GM12878 (cell line): ENCODE results near the gene BTBD19. TPM values are rescaled to one million over a fixed set of nuclear protein-coding genes. Genes with fewer than 3 reads are reported as not detected.
"Not testable (repeated sequence)": the region's sequence is repeated elsewhere in the genome, so short reads cannot be mapped to it uniquely, and the experiment has no call there.

Source experiments
- ATAC-seq: fragments of 200-7000 bp; cut with Tn5 transposase; 3 replicates; pipeline ENCODE4 v1.9.1; 2020; ENCODE audit warnings: mild to moderate bottlenecking, moderate library complexity
- BruUV-seq: library from RNA; stranded (reverse); fragments of 400-500 nt; replicated peaks from 2 replicates; lab custom pipeline; 2021; lab: Mats Ljungman, UMichigan
- CTCF ChIA-PET: fragments of 300-600 bp; sonication (Branson Sonifier 250); formaldehyde crosslinking; extraction: SDS; loops from one replicate; lab custom pipeline; 2021; ENCODE audit warnings: inconsistent platforms; lab: Yijun Ruan, JAX
- POLR2A ChIA-PET: fragments of 350-600 bp; formaldehyde crosslinking; extraction: SDS; loops from one replicate; lab custom pipeline; 2021; ENCODE audit warnings: inconsistent platforms; lab: Charles Lee
- RAD21 ChIA-PET: fragments of 300-600 bp; sonication (Branson Sonifier 250); formaldehyde crosslinking; loops from one replicate; lab custom pipeline; 2023; ENCODE audit warnings: antibody characterized with exemption; ENCODE audit not compliant: unreplicated experiment; lab: Charles Lee
- SMC1A ChIA-PET: fragments of 300-600 bp; sonication (Branson Sonifier 250); formaldehyde crosslinking; loops from one replicate; lab custom pipeline; 2023; ENCODE audit not compliant: unreplicated experiment, uncharacterized antibody; lab: Charles Lee
- DNase-seq: peaks from one replicate; pipeline ENCODE4 v3.0.0-alpha.2; 2011; ENCODE audit warnings: low read depth, low spot score
- FAIRE-seq: peaks from 3 replicates; lab custom pipeline; 2011; peaks lifted over from hg19 to GRCh38; lab: Jason Lieb, UNC
- H2AFZ ChIP-seq: 2 replicates; pipeline ENCODE4 v1.6.0; 2011; ENCODE audit warnings: low read depth, low read length, control low read depth; ENCODE audit not compliant: control insufficient read depth
- H3K27ac ChIP-seq: 2 replicates; pipeline ENCODE4 v1.5.1; 2011; ENCODE audit warnings: control low read depth; ENCODE audit not compliant: control insufficient read depth, insufficient read depth
- H3K27me3 ChIP-seq, 2 experiments: replicated peaks in 1 of 2; 2 replicates each; pipeline versions ENCODE4 v1.6.0 to v1.6.1; 2011; ENCODE audit warnings: low read length in 1 of 2; ENCODE audit not compliant: control insufficient read depth in 2 of 2, insufficient read depth in 2 of 2
- H3K36me3 ChIP-seq, 2 experiments: 2 replicates each; pipeline ENCODE4 v1.5.1; 2011; ENCODE audit warnings: low read length in 1 of 2; ENCODE audit not compliant: control insufficient read depth in 2 of 2, insufficient read depth in 2 of 2
- H3K4me1 ChIP-seq: 2 replicates; pipeline ENCODE4 v1.6.1; 2011; ENCODE audit warnings: mild to moderate bottlenecking, low read length, moderate library complexity, mixed read lengths; ENCODE audit not compliant: control insufficient read depth, insufficient read depth
- H3K4me2 ChIP-seq: 2 replicates; pipeline ENCODE4 v1.6.0; 2011; ENCODE audit warnings: control low read depth; ENCODE audit not compliant: control insufficient read depth, insufficient read depth
- H3K4me3 ChIP-seq: fragments of 200-600 bp; sonication (generic); 2 replicates; pipeline ENCODE4 v1.5.1; 2016
- H3K79me2 ChIP-seq: 2 replicates; pipeline ENCODE4 v1.6.0; 2011; ENCODE audit warnings: low read length; ENCODE audit not compliant: control insufficient read depth, insufficient read depth
- H3K9ac ChIP-seq: 2 replicates; pipeline ENCODE4 v1.8.0; 2011; ENCODE audit warnings: low read length, control low read depth, mixed read lengths; ENCODE audit not compliant: control insufficient read depth, insufficient read depth
- H3K9me3 ChIP-seq: replicated peaks from 3 replicates; pipeline ENCODE4 v1.5.1; 2011; ENCODE audit warnings: mild to moderate bottlenecking, low read length; ENCODE audit not compliant: control insufficient read depth, insufficient read depth
- H4K20me1 ChIP-seq: 2 replicates; pipeline ENCODE4 v1.6.0; 2011; ENCODE audit not compliant: control insufficient read depth, insufficient read depth
- BCL11A ChIP-seq: IDR thresholded peaks from 2 replicates; pipeline ENCODE4 v1.6.1; 2011; ENCODE audit warnings: low read depth, low read length
- EGR1 ChIP-seq, 2 experiments: IDR thresholded peaks; 1 replicate in 1 of 2; 2 replicates in 1 of 2; pipeline ENCODE4 v1.6.1; 2011 to 2012; ENCODE audit warnings: low read depth in 2 of 2, low read length in 2 of 2, borderline replicate concordance in 1 of 2, mild to moderate bottlenecking in 1 of 2, moderate library complexity in 1 of 2
- MLLT1 ChIP-seq: fragments of 450-650 bp; IDR thresholded peaks from 2 replicates; pipeline ENCODE4 v1.6.1; 2016; ENCODE audit warnings: mild to moderate bottlenecking
- RELB ChIP-seq: fragments of 450-650 bp; IDR thresholded peaks from 2 replicates; pipeline ENCODE4 v1.6.1; 2017; ENCODE audit warnings: low read depth, mild to moderate bottlenecking, moderate library complexity
- WRNIP1 ChIP-seq: IDR thresholded peaks from 2 replicates; pipeline ENCODE4 v1.6.1; 2011; ENCODE audit warnings: low read depth, low read length, improper control_type of control experiment, borderline replicate concordance
- WGBS: methylation state at CpG from one replicate; pipeline ENCODE4 v1.1.6; 2016; ENCODE audit warnings: low lambda C conversion rate; ENCODE audit not compliant: insufficient replicate concordance, insufficient coverage; ENCODE audit errors: missing lambda C conversion rate; 5-methylcytosine and 5-hydroxymethylcytosine counted together
- in situ Hi-C: fragments of 300-500 bp; cut with MboI; formaldehyde crosslinking; loops from 9 replicates; pipeline ENCODE4 v1.14.3; 2018; ENCODE audit warnings: mixed read lengths
- intact Hi-C: fragments of 100-400 bp; cut with micrococcal nuclease; formaldehyde crosslinking; loops from one replicate; pipeline ENCODE4 v1.14.2; 2022; ENCODE audit not compliant: unreplicated experiment
- polyA plus RNA-seq, 11 experiments: library from polyadenylated mRNA; depleted of rRNA in 4 of 11; unstranded in 6 of 11; stranded (reverse) in 5 of 11; fragments of >200 nt; fragmentation: Nextera tagmentation in 4 of 11; fragmentation: Illumina TruSeq in 1 of 11; extraction: Ambion mirVana in 4 of 11; extraction: Trizol in 1 of 11; gene quantifications; 1 replicate in 1 of 11; 2 replicates in 10 of 11; pipeline versions ENCODE4 v1.2.1 to v1.2.3, GENCODE V29; 2011 to 2016; ENCODE audit warnings: inconsistent platforms in 2 of 11, missing spikeins in 2 of 11, low read depth in 1 of 11
- total RNA-seq, 4 experiments: library from RNA; depleted of rRNA in 3 of 4; stranded (reverse); fragments of >200 nt in 3 of 4; fragmentation: Illumina TruSeq in 1 of 4; extraction: Trizol in 1 of 4; gene quantifications; 2 replicates each; pipeline versions ENCODE4 v1.2.1 to v1.2.3, GENCODE V29; 2013 to 2021

Gene BTBD19
- total and polyA plus RNA-seq, 10 of the 15 experiments (the other 5 are each of a cell fraction or from before 2014, with no cell fraction given): 0.13 to 2.7 (median 0.42) TPM

DNA sequence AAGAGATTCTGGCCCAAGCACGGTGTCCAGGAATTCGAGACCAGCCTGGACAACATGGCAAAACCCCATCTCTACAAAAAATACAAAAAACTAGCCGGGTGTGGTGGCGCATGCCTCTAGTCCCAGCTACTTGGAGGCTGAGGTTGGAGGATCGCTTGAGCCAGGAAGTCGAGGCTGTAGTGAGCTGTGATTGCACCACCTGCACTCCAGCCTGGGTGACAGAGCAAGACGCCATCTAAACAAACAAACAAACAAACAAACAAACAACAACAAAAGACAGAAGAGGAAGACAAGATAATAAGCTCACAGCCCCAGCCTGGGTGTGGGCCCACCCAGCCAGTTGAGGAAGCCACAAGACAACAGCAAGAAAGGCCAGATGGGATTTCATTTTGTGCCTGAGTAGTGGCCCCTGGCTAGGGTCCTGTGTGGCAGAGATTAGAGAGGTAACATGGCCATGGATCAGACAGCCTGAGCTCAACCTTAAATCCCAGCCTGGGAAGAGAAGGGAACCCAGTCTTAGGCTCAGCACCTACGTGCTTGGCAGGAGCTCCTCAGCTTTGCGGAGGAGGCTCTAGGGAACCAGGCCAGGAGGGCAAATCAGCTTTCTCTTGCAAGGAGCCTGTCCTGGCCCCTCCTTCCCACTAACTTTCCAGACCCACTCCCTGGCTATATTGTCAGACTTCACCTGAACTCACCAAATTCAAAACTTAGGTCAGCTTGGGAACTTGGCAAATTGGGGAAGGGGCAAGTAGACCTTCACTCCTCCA lies 15.4 kb upstream of the BTBD19 start:
- intact Hi-C loops: loop anchor here (2.0 to 5.0 kb wide), 3 partner anchors 44 to 509 kb away; partner anchors contain the start of gene UROD
- Histone ChIP-seq H3K27ac (no peak overlapping the region), H3K9me3 (no peaks in the 10 kb centered on the region), H3K4me1 (no peaks in the 10 kb centered on the region), H3K27me3 (no peaks in the 10 kb centered on the region), H3K4me3 (no peak overlapping the region), H2AFZ (peak overlapping the region; percentile 37; the same call in 1 of the 2 replicates), H4K20me1 (no peaks in the 10 kb centered on the region), H3K9ac (no peak overlapping the region), H3K36me3 (no peaks in the 10 kb centered on the region), H3K4me2 (no peak overlapping the region), H3K79me2 (no peaks in the 10 kb centered on the region)
- CTCF ChIA-PET: interaction anchor here (0.6 to 2.8 kb wide), 32 partner anchors 9 to 699 kb away, joined by 3 to 32 read pairs (median 4); partner anchors contain the start of genes BTBD19, EIF2B3, HECTD3 and UROD
- 58% methylated on average over 9 of the region's 9 CpGs for WGBS
- FAIRE-seq (no peak), ATAC-seq (no peak), DNase-seq (no peak)
- no TSS peak for BruUV-seq
- SMC1A ChIA-PET: interaction anchor here (0.6 to 2.5 kb wide), 12 partner anchors 12 to 555 kb away, joined by 3 to 10 read pairs (median 4); partner anchors contain the start of gene UROD
- RAD21 ChIA-PET: interaction anchor here (0.5 to 1.7 kb wide), 14 partner anchors 9 to 511 kb away, joined by 3 to 16 read pairs (median 4); partner anchors contain the start of genes HECTD3 and UROD
- POLR2A ChIA-PET: interaction anchor here (0.8 to 1.6 kb wide), 5 partner anchors 9 to 62 kb away, joined by 3 to 7 read pairs (median 4); partner anchors contain the start of genes RNU5D-1 and RPS8
- in situ Hi-C loops: no loop called here
- TF ChIP-seq EGR1 (IDR thresholded peaks at IDR 0.05; ENCODE audit: borderline replicate concordance in 1 of 2, low read depth in 2 of 2, low read length in 2 of 2) (no peak), MLLT1 (no peak), RELB (no peak), WRNIP1 (no peak), BCL11A (no peak)

DNA sequence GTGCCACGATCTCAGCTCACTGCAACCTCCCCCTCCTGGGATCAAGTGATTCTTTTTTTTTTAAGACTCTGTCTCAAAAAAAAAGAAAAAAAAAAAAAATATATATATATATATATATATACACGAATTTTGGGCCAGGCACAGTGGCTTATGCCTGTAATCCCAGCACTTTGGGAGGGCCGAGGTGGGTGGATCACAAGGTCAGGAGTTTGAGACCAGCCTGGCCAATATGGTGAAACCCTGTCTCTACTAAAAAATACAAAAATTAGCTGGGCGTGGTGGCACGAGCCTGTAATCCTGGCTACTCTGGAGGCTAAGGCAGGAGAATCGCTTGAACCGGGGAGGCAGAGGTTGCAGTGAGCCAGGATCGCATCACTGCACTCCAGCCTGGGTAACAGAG lies 10.4 kb upstream of the BTBD19 start:
- ATAC-seq, H3K27me3 ChIP-seq, H4K20me1 ChIP-seq, H3K36me3 ChIP-seq, FAIRE-seq, in situ Hi-C loops, intact Hi-C loops, H2AFZ ChIP-seq, RAD21 ChIA-PET, BruUV-seq, H3K27ac ChIP-seq, H3K4me3 ChIP-seq, H3K4me2 ChIP-seq, DNase-seq, H3K9me3 ChIP-seq, H3K9ac ChIP-seq: not testable (repeated sequence)
- Histone ChIP-seq H3K79me2 (peaks cover 21% of the 10 kb centered on the region), H3K4me1 (peaks cover 11% of the 10 kb centered on the region)
- ChIA-PET POLR2A (interaction anchor here (0.6 to 6.9 kb wide), 6 partner anchors 22 to 512 kb away, joined by 3 to 56 read pairs (median 3); partner anchors contain the start of gene UROD), SMC1A (interaction anchor here (1.0 to 1.7 kb wide), 2 partner anchors 9 to 11 kb away, joined by 4 to 5 read pairs; partner anchors contain the start of genes BEST4 and BTBD19), CTCF (interaction anchor here (0.8 to 2.4 kb wide), 4 partner anchors 39 to 214 kb away, joined by 3 to 13 read pairs (median 6); partner anchors contain the start of gene UROD)
- WGBS: 74% methylated on average over 7 of the region's 8 CpGs
